Right lobe of liver (tissue), 6 donors: ENCODE results near the gene PDE7B. TPM values are rescaled to one million over a fixed set of nuclear protein-coding genes. Genes with fewer than 3 reads are reported as not detected.

Experiments
- ATAC-seq, 4 donors: fragments of 200-7000 bp; cut with Tn5 transposase; one replicate each; pipeline ENCODE4 v1.9.1; 2020; ENCODE audit warnings: mild to moderate bottlenecking in 4 of 4, moderate library complexity in 4 of 4
- DNase-seq, 3 donors: peaks; one replicate each; pipeline ENCODE4 v3.0.0-alpha.2; 2020
- H3K27ac ChIP-seq, 3 donors: fragments of 200-600 bp; one replicate each; pipeline ENCODE4 v1.8.0; 2022
- H3K27me3 ChIP-seq, 2 donors: fragments of 200-600 bp; one replicate each; pipeline ENCODE4 v1.8.0; 2022
- H3K36me3 ChIP-seq, 4 donors: fragments of 200-600 bp; sonication (generic) in 1 of 4; one replicate each; pipeline versions ENCODE4 v1.5.1 to v1.8.0; 2017 to 2022; ENCODE audit warnings: control low read depth in 1 of 4
- H3K4me1 ChIP-seq, 4 donors: fragments of 200-600 bp; sonication (generic) in 1 of 4; one replicate each; pipeline versions ENCODE4 v1.5.1 to v1.8.0; 2017 to 2022; ENCODE audit warnings: control low read depth in 1 of 4
- H3K4me3 ChIP-seq, 3 donors: fragments of 200-600 bp; one replicate each; pipeline ENCODE4 v1.8.0; 2022
- H3K9me3 ChIP-seq, 4 donors: fragments of 200-600 bp; sonication (generic) in 1 of 4; one replicate each; pipeline versions ENCODE4 v1.5.1 to v1.8.0; 2017 to 2022; ENCODE audit warnings: control low read depth in 1 of 4
- POLR2A ChIP-seq: fragments of 450-650 bp; IDR thresholded peaks from one replicate; pipeline ENCODE4 v1.6.1; 2017; ENCODE audit warnings: antibody characterized with exemption, mild to moderate bottlenecking
- WGBS: methylation state at CpG from one replicate; pipeline ENCODE4 v1.1.6; 2018; ENCODE audit warnings: low coverage, low lambda C conversion rate; ENCODE audit not compliant: insufficient coverage; ENCODE audit errors: missing lambda C conversion rate; 5-methylcytosine and 5-hydroxymethylcytosine counted together
- intact Hi-C, 2 donors: fragments of 100-400 bp; cut with DNase I; formaldehyde crosslinking; loops; one replicate each; pipeline versions ENCODE4 v1.11.2 to v1.14.1; 2022
- total RNA-seq, 6 experiments: library from RNA; depleted of rRNA in 2 of 6; stranded (reverse); fragments of >200 nt in 2 of 6; fragmentation: NEBNext Ultra II Directional in 3 of 6; extraction: Animal tissue kit (Norgen Biotek cat#: 25700) in 3 of 6; gene quantifications; one replicate each; pipeline versions ENCODE4 v1.1.0 to v1.2.4, GENCODE V29; 2016 to 2023
- TF ChIP-seq, protein P1 (sequence below), 4 donors: fragments of 200-600 bp in 3 of 4; fragments of 450-650 bp in 1 of 4; IDR thresholded peaks; one replicate each; pipeline versions ENCODE4 v1.5.1 to v1.8.0; 2016 to 2022; ENCODE audit warnings: antibody characterized with exemption in 4 of 4, mild to moderate bottlenecking in 2 of 4
- donor health status: DM: no; HTN: yes; CAD: no.
- donor health status: DM: no; HTN: no; CAD: no.
- donor health status: DM: no; HTN: no; CAD: no.
- donor health status: DM: no; HTN: yes; CAD: no.
- donor health status: DM: no; HTN: yes; CAD: no.

Gene PDE7B
- total RNA-seq, 6 experiments from 2014 or later: 1.1 to 5.1 (median 1.9) TPM

GRCh38 chr6:136146130-136146529 is 294.6 kb downstream of the PDE7B start:
- ATAC-seq (peak in 2 of 4 donors; percentile 24 to 36), DNase-seq (no peak)
- H3K27ac ChIP-seq: no peak overlapping the region
- H3K4me1 ChIP-seq: no peaks in the 10 kb centered on the region
- intact Hi-C loops: no loop called here
- no peaks in the 10 kb centered on the region for H3K36me3 ChIP-seq
- H3K9me3 ChIP-seq: no peaks in the 10 kb centered on the region
- no peaks in the 10 kb centered on the region for H3K27me3 ChIP-seq
- WGBS: 61% methylated on average over 2 of the region's 2 CpGs
- TF ChIP-seq POLR2A: no peak
- TF ChIP-seq, protein P1, sequence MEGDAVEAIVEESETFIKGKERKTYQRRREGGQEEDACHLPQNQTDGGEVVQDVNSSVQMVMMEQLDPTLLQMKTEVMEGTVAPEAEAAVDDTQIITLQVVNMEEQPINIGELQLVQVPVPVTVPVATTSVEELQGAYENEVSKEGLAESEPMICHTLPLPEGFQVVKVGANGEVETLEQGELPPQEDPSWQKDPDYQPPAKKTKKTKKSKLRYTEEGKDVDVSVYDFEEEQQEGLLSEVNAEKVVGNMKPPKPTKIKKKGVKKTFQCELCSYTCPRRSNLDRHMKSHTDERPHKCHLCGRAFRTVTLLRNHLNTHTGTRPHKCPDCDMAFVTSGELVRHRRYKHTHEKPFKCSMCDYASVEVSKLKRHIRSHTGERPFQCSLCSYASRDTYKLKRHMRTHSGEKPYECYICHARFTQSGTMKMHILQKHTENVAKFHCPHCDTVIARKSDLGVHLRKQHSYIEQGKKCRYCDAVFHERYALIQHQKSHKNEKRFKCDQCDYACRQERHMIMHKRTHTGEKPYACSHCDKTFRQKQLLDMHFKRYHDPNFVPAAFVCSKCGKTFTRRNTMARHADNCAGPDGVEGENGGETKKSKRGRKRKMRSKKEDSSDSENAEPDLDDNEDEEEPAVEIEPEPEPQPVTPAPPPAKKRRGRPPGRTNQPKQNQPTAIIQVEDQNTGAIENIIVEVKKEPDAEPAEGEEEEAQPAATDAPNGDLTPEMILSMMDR (IDR thresholded peaks at IDR 0.05): no peak
- no peak overlapping the region for H3K4me3 ChIP-seq

- Histone ChIP-seq H3K4me3 (no peak overlapping the region), H3K36me3 (no peaks in the 10 kb centered on the region), H3K4me1 (no peaks in the 10 kb centered on the region), H3K27ac (no peak overlapping the region), H3K27me3 (no peaks in the 10 kb centered on the region), H3K9me3 (no peaks in the 10 kb centered on the region)
- intact Hi-C loops: no loop called here
- TF ChIP-seq, protein P1 (IDR thresholded peaks at IDR 0.05): no peak
- TF ChIP-seq POLR2A: no peak
- no peak for ATAC-seq
- no peak for DNase-seq
- WGBS: 88% methylated on average over 2 of the region's 2 CpGs
These were observed 295.8 kb downstream of the PDE7B start for GRCh38 chr6:136147342-136147741.

GRCh38 chr6:136148051-136148450 is 296.6 kb downstream of the PDE7B start:
- ATAC-seq: no peak
- intact Hi-C loops: no loop called here
- Histone ChIP-seq H3K36me3 (no peaks in the 10 kb centered on the region), H3K9me3 (no peaks in the 10 kb centered on the region), H3K4me1 (no peaks in the 10 kb centered on the region), H3K4me3 (no peak overlapping the region), H3K27ac (no peak overlapping the region), H3K27me3 (no peaks in the 10 kb centered on the region)
- DNase-seq: no peak
- TF ChIP-seq POLR2A: no peak
- TF ChIP-seq, protein P1 (IDR thresholded peaks at IDR 0.05): no peak
- 83% methylated on average over 1 of the region's 1 CpG for WGBS

DNA sequence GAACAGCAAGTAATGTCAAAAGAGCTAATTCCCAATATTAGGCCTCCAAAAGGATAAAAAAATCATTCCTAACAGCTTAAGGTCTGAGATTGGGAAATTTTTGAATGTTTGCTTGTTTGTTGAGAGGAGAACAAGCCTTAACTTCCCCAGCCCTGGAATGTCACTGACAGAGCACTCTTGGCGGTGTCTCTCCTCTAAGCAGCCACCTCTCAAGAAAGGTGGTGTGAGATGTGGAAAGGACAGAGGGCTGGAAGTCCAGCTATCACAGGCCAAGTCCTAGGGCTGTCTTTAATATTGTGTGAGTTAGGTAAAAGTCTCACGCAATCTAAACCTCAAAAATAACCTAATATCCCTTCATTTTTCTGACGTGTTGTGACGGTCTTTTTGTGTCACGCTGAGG is 297.0 kb downstream of the PDE7B start:
- Histone ChIP-seq H3K36me3 (no peaks in the 10 kb centered on the region), H3K4me3 (no peak overlapping the region), H3K9me3 (no peaks in the 10 kb centered on the region), H3K27ac (no peak overlapping the region), H3K4me1 (no peaks in the 10 kb centered on the region), H3K27me3 (no peaks in the 10 kb centered on the region)
- TF ChIP-seq, protein P1 (IDR thresholded peaks at IDR 0.05): no peak
- no peak for DNase-seq
- intact Hi-C loops: no loop called here
- ATAC-seq: no peak
- 90% methylated on average over 4 of the region's 5 CpGs for WGBS

DNA sequence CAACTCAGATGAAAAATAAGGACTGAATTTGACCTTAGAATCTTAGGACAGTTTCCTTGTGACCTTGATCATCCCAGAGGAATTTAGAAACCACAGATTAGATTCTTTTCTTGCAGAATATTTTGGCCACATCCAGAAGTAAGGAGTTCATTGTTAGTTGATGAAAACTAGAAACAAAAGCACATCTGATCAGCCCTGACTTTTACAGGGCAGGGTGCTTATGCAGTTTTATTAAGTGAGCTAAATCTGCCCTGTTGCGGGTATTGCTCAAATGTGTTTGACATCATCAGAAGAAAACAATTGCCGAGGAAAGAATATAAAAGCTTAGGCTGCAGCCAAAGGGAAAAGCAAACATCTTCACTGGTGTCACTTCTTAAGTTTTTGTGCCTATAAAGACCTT is 297.8 kb downstream of the PDE7B start:
- no peak overlapping the region for H3K27ac ChIP-seq
- 80% methylated on average over 2 of the region's 2 CpGs for WGBS

More for the DNA sequence above, 297.8 kb downstream of the PDE7B start:
- Histone ChIP-seq H3K36me3 (no peaks in the 10 kb centered on the region), H3K4me1 (peaks cover 0 to 4% (median 1%) of the 10 kb centered on the region in 4 donors), H3K9me3 (no peaks in the 10 kb centered on the region), H3K27me3 (no peaks in the 10 kb centered on the region), H3K4me3 (no peak overlapping the region)
- DNase-seq (no peak), ATAC-seq (no peak)
- intact Hi-C loops: no loop called here
- TF ChIP-seq, protein P1 (IDR thresholded peaks at IDR 0.05): no peak
- TF ChIP-seq POLR2A: no peak
